ENCODE measurements around the gene TM7SF2. TPM values are rescaled to one million over a fixed set of nuclear protein-coding genes. Genes with fewer than 3 reads are reported as not detected.

TM7SF2 gene
- total and polyA plus RNA-seq, 2 of the 8 experiments (the other 6 are each of a cell fraction or from before 2014, with no cell fraction given) = 40.1 to 96.0 TPM

DNA sequence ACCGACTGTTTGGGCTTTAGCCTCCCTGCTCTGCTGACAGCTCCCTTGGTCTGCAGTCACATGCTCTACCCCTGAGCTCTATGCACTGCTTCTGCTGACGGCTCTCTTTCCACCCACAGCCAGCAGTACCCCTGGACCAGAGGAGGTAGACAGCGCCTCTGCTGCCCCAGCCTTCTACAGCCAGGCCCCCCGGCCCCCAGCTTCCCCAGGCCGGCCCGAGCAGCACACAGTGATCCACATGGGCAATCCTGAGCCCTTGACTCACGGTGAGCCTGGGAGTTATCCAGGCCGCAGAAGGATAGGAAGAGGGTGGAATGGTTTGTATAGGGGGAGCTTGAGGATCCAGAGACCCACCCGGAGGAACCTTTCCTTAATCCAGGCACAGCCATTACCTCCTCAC is 24.9 kb upstream of the TM7SF2 start (continued):
- TF ChIP-seq, protein P1, sequence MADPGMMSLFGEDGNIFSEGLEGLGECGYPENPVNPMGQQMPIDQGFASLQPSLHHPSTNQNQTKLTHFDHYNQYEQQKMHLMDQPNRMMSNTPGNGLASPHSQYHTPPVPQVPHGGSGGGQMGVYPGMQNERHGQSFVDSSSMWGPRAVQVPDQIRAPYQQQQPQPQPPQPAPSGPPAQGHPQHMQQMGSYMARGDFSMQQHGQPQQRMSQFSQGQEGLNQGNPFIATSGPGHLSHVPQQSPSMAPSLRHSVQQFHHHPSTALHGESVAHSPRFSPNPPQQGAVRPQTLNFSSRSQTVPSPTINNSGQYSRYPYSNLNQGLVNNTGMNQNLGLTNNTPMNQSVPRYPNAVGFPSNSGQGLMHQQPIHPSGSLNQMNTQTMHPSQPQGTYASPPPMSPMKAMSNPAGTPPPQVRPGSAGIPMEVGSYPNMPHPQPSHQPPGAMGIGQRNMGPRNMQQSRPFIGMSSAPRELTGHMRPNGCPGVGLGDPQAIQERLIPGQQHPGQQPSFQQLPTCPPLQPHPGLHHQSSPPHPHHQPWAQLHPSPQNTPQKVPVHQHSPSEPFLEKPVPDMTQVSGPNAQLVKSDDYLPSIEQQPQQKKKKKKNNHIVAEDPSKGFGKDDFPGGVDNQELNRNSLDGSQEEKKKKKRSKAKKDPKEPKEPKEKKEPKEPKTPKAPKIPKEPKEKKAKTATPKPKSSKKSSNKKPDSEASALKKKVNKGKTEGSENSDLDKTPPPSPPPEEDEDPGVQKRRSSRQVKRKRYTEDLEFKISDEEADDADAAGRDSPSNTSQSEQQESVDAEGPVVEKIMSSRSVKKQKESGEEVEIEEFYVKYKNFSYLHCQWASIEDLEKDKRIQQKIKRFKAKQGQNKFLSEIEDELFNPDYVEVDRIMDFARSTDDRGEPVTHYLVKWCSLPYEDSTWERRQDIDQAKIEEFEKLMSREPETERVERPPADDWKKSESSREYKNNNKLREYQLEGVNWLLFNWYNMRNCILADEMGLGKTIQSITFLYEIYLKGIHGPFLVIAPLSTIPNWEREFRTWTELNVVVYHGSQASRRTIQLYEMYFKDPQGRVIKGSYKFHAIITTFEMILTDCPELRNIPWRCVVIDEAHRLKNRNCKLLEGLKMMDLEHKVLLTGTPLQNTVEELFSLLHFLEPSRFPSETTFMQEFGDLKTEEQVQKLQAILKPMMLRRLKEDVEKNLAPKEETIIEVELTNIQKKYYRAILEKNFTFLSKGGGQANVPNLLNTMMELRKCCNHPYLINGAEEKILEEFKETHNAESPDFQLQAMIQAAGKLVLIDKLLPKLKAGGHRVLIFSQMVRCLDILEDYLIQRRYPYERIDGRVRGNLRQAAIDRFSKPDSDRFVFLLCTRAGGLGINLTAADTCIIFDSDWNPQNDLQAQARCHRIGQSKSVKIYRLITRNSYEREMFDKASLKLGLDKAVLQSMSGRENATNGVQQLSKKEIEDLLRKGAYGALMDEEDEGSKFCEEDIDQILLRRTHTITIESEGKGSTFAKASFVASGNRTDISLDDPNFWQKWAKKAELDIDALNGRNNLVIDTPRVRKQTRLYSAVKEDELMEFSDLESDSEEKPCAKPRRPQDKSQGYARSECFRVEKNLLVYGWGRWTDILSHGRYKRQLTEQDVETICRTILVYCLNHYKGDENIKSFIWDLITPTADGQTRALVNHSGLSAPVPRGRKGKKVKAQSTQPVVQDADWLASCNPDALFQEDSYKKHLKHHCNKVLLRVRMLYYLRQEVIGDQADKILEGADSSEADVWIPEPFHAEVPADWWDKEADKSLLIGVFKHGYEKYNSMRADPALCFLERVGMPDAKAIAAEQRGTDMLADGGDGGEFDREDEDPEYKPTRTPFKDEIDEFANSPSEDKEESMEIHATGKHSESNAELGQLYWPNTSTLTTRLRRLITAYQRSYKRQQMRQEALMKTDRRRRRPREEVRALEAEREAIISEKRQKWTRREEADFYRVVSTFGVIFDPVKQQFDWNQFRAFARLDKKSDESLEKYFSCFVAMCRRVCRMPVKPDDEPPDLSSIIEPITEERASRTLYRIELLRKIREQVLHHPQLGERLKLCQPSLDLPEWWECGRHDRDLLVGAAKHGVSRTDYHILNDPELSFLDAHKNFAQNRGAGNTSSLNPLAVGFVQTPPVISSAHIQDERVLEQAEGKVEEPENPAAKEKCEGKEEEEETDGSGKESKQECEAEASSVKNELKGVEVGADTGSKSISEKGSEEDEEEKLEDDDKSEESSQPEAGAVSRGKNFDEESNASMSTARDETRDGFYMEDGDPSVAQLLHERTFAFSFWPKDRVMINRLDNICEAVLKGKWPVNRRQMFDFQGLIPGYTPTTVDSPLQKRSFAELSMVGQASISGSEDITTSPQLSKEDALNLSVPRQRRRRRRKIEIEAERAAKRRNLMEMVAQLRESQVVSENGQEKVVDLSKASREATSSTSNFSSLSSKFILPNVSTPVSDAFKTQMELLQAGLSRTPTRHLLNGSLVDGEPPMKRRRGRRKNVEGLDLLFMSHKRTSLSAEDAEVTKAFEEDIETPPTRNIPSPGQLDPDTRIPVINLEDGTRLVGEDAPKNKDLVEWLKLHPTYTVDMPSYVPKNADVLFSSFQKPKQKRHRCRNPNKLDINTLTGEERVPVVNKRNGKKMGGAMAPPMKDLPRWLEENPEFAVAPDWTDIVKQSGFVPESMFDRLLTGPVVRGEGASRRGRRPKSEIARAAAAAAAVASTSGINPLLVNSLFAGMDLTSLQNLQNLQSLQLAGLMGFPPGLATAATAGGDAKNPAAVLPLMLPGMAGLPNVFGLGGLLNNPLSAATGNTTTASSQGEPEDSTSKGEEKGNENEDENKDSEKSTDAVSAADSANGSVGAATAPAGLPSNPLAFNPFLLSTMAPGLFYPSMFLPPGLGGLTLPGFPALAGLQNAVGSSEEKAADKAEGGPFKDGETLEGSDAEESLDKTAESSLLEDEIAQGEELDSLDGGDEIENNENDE (IDR thresholded peaks at IDR 0.05; ENCODE audit: insufficient replicate concordance, low read length) = no peak
- TF ChIP-seq RNF2 (IDR thresholded peaks at IDR 0.05; ENCODE audit: borderline replicate concordance, low read depth, low read length, missing control alignments, poor library complexity, severe bottlenecking) = no peak
- TF ChIP-seq MAFK (IDR thresholded peaks at IDR 0.05; ENCODE audit: low read depth, low read length) = no peak
- TF ChIP-seq KDM4A (IDR thresholded peaks at IDR 0.05; ENCODE audit: low read depth, low read length, severe bottlenecking) = no peak
- TF ChIP-seq CTBP2 (IDR thresholded peaks at IDR 0.05; ENCODE audit: borderline replicate concordance, insufficient read depth, insufficient read length, low read length) = no peak
- TF ChIP-seq SP4 (IDR thresholded peaks at IDR 0.05; ENCODE audit: low read length) = no peak
- no peak for TF ChIP-seq POU5F1 (IDR thresholded peaks at IDR 0.05; ENCODE audit: low read depth, low read length)
- TF ChIP-seq FOSL1 (IDR thresholded peaks at IDR 0.05; ENCODE audit: insufficient read depth, low read depth, low read length) = no peak
- TF ChIP-seq HDAC2 (IDR thresholded peaks at IDR 0.05; ENCODE audit: borderline replicate concordance in 1 of 2, low read depth in 2 of 2, low read length in 2 of 2) = no peak
- no peak for TF ChIP-seq TCF12 (IDR thresholded peaks at IDR 0.05; ENCODE audit: low read depth, low read length)
- TF ChIP-seq CBX5 (IDR thresholded peaks at IDR 0.05; ENCODE audit: low read depth, low read length) = no peak
